Pons (tissue), 1 donor: ENCODE data around the gene OR11A1.
"Not testable (repeated sequence)": the region's sequence is repeated elsewhere in the genome, so short reads cannot be mapped to it uniquely, and the experiment has no call there.

Source experiments
- DNase-seq: peaks from one replicate; pipeline ENCODE4 v3.0.0-alpha.2; 2016; ENCODE audit warnings: low spot score

OR11A1 gene

GRCh38 chr6:29478740-29479139 lies 21.9 kb upstream of the OR11A1 start:
- DNase-seq: no peak

GRCh38 chr6:29477923-29478450 lies 21.1 kb upstream of the OR11A1 start:
- DNase-seq: no peak

- DNase-seq: no peak
Observed at GRCh38 chr6:29474996-29475395, 18.1 kb upstream of the OR11A1 start.

GRCh38 chr6:29466241-29466640 lies 9.4 kb upstream of the OR11A1 start:
- no peak for DNase-seq

- no peak for DNase-seq
Observed at GRCh38 chr6:29465801-29466200, 8.9 kb upstream of the OR11A1 start.

- no peak for DNase-seq
Observed at GRCh38 chr6:29465279-29465678, 8.4 kb upstream of the OR11A1 start.

GRCh38 chr6:29462022-29462421 lies 5.2 kb upstream of the OR11A1 start:
- DNase-seq: no peak

GRCh38 chr6:29461021-29461814 lies 4.3 kb upstream of the OR11A1 start:
- DNase-seq: no peak

- DNase-seq: no peak
Observed at GRCh38 chr6:29451471-29452193, 5.2 kb downstream of the OR11A1 start.

- DNase-seq: no peak
Observed at GRCh38 chr6:29447670-29448069, 9.2 kb downstream of the OR11A1 start.

GRCh38 chr6:29444031-29444430 lies 12.8 kb downstream of the OR11A1 start:
- not testable (repeated sequence) for DNase-seq

GRCh38 chr6:29442719-29443118 lies 14.2 kb downstream of the OR11A1 start:
- DNase-seq: no peak

GRCh38 chr6:29439006-29439405 lies 17.9 kb downstream of the OR11A1 start, which contains the start of gene OR10C1:
Gene OR10C1, plus strand, starts transcription at chr6:29439306. Its CDS starts 710 bp downstream, at chr6:29440016.
- no peak for DNase-seq

GRCh38 chr6:29436730-29437129 lies 20.1 kb downstream of the OR11A1 start:
- not testable (repeated sequence) for DNase-seq

GRCh38 chr6:29426654-29427053 lies 30.2 kb downstream of the OR11A1 start:
- no peak for DNase-seq

GRCh38 chr6:29425075-29425474 lies 31.8 kb downstream of the OR11A1 start:
- DNase-seq: no peak

- DNase-seq: no peak
Observed at GRCh38 chr6:29424575-29424974, 32.3 kb downstream of the OR11A1 start.

GRCh38 chr6:29424168-29424567 lies 32.7 kb downstream of the OR11A1 start:
- no peak for DNase-seq

GRCh38 chr6:29419516-29419915 lies 37.4 kb downstream of the OR11A1 start:
- no peak for DNase-seq

- no peak for DNase-seq
Observed at GRCh38 chr6:29414588-29414987, 42.3 kb downstream of the OR11A1 start, which contains the start of gene OR12D1. Gene OR12D1, plus strand, starts transcription at chr6:29414928.

- DNase-seq: no peak
Observed at GRCh38 chr6:29403801-29404200, 53.1 kb downstream of the OR11A1 start.

GRCh38 chr6:29399525-29399924 lies 57.3 kb downstream of the OR11A1 start:
- no peak for DNase-seq

GRCh38 chr6:29395331-29395730 lies 61.5 kb downstream of the OR11A1 start, which contains the start of gene OR12D2:
Gene OR12D2, plus strand, starts transcription at chr6:29395631. Its CDS starts 1,069 bp downstream, at chr6:29396700.
- no peak for DNase-seq
